ENCODE results near the gene NECAP2. TPM values are rescaled to one million over a fixed set of nuclear protein-coding genes. Genes with fewer than 3 reads are reported as not detected.
"Not testable (repeated sequence)": the region's sequence is repeated elsewhere in the genome, so short reads cannot be mapped to it uniquely, and the experiment has no call there.

Gene NECAP2
- total RNA-seq, 1 experiment from 2014 or later: 88.9 TPM

- DNase-seq (ENCODE audit: low read depth): no peak
Observed at GRCh38 chr1:16459352-16459925, 18.9 kb downstream of the NECAP2 start.

- no peak for DNase-seq (ENCODE audit: low read depth)
Observed at GRCh38 chr1:16461681-16462080, 21.2 kb downstream of the NECAP2 start.

DNA sequence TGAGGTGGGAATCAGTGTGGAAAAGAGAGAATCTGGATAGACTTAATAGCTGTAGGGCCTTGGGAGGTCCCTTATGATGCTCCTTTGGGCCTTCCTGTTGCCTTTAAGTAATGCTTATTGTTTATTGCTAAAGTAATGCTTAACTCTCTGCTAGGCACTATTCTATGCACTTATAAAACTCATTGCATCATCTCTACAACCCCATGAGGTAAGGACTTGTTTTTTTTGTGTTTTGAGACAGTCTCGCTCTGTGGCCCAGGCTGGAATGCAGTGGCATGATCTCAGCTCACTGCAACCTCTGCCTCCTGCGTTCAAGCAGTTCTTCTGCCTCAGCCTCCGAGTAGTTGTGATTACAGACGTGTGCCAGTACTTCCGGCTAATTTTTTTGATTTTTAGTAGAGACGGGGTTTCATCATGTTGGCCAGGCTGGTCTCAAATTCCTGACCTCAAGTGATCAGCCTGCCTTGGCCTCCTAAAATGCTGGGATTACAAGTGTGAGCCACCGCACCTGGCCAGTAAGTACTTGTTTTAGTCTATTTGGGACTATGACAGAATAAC lies 22.3 kb downstream of the NECAP2 start:
- DNase-seq (ENCODE audit: low read depth): no peak

- DNase-seq (ENCODE audit: low read depth): no peak
Observed at GRCh38 chr1:16464917-16465625, 24.5 kb downstream of the NECAP2 start.

GRCh38 chr1:16468558-16468957 lies 28.0 kb downstream of the NECAP2 start:
- no peak for DNase-seq (ENCODE audit: low read depth)

- no peak for DNase-seq (ENCODE audit: low read depth)
Observed at GRCh38 chr1:16474166-16474800, 33.8 kb downstream of the NECAP2 start.

GRCh38 chr1:16474891-16475290 lies 34.4 kb downstream of the NECAP2 start:
- DNase-seq (ENCODE audit: low read depth): not testable (repeated sequence)

- not testable (repeated sequence) for DNase-seq (ENCODE audit: low read depth)
Observed at GRCh38 chr1:16475771-16476770, 35.5 kb downstream of the NECAP2 start.

DNA sequence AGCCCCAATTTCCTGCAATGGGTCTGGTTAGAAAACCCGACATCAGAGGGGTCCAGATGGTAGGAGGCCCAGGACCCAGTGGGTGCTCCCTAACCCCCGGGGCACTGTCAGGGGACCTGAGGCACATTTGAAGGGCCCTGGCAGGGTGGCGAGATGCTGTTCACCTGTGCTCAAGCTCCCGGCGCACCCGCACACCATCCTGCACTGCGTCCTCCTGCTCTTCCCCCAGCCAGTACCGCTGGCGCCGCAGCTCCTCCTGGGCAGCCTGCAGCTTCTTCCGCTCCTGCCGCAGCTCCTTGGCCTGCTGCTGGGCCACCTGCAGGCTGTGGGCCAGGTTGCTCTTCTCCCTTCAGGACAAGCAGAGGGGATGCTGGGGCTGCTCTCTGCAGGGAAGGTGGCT lies 37.6 kb downstream of the NECAP2 start:
- DNase-seq (ENCODE audit: low read depth): no peak

- DNase-seq (ENCODE audit: low read depth): not testable (repeated sequence)
Observed at GRCh38 chr1:16483146-16483545, 42.6 kb downstream of the NECAP2 start.

GRCh38 chr1:16483639-16484500 lies 43.3 kb downstream of the NECAP2 start:
- DNase-seq (ENCODE audit: low read depth): not testable (repeated sequence)

GRCh38 chr1:16484501-16484835 lies 43.9 kb downstream of the NECAP2 start:
- DNase-seq (ENCODE audit: low read depth): no peak

DNA sequence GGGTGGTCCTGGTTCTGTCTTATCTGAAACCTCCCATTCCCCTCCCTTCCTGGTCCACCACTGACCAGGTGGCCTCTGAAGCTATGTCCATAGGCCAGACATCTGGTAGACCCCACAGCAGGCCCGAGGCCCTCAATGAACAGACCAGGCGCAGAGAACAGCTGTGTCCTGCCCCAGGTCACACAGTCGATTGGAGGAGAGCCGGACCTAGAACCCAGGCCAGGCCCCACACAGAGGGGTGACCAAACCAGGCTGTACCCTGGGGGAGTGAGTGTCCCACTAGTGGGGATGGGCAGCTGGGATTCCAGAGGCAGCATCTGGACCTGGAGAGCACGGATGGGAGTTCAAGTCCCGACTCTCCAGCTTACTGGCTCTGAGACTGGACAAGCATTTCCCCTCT lies 44.4 kb downstream of the NECAP2 start:
- no peak for DNase-seq (ENCODE audit: low read depth)

GRCh38 chr1:16486316-16486715 lies 45.8 kb downstream of the NECAP2 start:
- DNase-seq (ENCODE audit: low read depth): not testable (repeated sequence)

GRCh38 chr1:16487011-16487410 lies 46.5 kb downstream of the NECAP2 start:
- not testable (repeated sequence) for DNase-seq (ENCODE audit: low read depth)

- not testable (repeated sequence) for DNase-seq (ENCODE audit: low read depth)
Observed at GRCh38 chr1:16489195-16489880, 48.8 kb downstream of the NECAP2 start.

DNA sequence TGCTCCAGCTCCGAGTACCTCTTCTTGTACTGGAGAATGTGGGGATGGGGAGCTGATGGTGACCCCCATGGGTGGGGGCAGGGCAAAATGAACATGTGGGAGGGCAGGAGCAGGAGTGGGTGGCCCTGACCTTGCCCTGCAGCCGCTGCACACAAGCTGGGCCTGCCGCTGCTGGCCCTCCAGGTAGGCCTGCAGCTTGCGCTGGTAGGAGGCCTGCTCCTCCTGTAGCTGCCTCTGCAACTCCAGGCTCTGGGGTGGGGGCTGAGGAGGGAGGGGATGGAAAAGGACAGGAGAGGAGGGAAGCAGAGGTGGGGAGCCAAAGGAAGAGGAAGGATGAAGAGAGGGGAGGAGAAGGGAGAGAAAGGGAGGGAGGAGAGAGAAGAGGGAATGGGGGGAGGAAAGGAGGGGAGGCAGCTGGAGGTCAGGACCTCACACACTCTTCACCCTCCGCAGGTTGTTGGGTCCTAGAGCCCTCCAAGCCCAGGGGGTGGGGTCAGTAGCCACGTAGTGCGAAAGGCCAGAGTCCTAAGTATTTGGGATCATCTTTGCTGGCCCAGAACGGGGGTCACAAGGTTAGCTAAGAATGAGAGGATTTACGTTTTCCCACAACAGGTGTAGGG lies 50.6 kb downstream of the NECAP2 start:
- DNase-seq (ENCODE audit: low read depth): no peak

DNA sequence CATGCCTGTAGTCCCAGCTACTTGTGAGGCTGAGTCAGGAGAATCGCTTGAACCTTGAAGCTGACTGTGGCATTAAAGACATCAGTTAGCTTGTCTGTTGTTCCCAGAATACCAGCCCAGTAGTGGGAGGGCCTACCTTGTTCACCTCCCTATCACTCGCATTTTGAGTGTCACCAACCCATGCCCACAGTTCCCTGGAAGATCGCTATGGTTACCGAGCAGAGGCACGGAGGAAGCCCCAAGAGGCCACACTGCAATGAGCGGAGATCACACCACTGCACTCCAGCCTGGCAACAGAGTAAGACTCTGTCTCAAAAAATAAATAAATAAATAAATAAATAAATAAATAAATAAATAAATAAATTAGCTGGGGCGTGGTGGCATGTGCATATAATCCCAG lies 52.4 kb downstream of the NECAP2 start:
- not testable (repeated sequence) for DNase-seq (ENCODE audit: low read depth)

- DNase-seq (ENCODE audit: low read depth): not testable (repeated sequence)
Observed at GRCh38 chr1:16493731-16494130, 53.2 kb downstream of the NECAP2 start.
